TTC549 (cell line): ENCODE results near the gene KMT2A.
A peak's percentile ranks its signal among the peaks of the same experiment; 100 is the strongest.

Experiments used
- FAIRE-seq: peaks from 2 replicates; lab custom pipeline; 2012; peaks lifted over from hg19 to GRCh38; lab: Jason Lieb, UNC

Gene KMT2A

DNA sequence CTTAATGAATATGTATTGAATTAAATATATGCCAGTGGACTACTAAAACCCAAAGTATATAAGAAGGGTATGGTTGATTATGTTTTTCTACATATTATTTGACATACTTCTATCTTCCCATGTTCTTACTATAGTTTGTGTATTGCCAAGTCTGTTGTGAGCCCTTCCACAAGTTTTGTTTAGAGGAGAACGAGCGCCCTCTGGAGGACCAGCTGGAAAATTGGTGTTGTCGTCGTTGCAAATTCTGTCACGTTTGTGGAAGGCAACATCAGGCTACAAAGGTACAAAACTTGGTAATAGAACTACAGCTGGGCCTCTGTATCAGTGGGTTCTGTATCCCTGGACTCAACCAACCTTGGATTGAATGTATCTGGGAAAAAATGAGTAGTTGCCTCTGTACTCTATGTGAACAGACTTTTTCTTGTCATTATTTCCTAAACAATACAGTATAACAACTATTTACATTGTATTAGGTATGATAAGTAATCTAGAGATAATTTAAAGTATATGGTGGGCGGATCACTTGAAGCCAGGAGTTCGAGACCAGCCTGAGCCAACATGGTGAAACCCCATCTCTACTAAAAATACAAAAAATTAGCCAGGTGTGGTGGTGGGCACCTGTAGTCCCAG, 52.3 kb downstream of the KMT2A start:
- FAIRE-seq = peak; percentile 94

DNA sequence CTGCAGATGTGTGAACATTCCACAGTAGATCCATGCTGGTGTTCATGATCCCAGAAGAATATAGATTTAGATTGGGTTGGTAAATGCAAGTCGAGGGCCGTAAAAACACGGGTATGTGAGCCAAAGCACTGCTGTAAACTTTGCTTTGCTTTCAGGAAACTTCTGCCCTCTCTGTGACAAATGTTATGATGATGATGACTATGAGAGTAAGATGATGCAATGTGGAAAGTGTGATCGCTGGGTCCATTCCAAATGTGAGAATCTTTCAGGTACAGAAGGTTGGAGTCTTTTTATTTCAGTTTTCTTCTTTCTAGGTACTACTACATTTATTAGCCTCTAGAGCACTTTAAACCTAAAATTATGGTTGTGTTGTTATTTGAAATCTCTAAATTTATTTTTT, 54.7 kb downstream of the KMT2A start:
- FAIRE-seq = no peak

DNA sequence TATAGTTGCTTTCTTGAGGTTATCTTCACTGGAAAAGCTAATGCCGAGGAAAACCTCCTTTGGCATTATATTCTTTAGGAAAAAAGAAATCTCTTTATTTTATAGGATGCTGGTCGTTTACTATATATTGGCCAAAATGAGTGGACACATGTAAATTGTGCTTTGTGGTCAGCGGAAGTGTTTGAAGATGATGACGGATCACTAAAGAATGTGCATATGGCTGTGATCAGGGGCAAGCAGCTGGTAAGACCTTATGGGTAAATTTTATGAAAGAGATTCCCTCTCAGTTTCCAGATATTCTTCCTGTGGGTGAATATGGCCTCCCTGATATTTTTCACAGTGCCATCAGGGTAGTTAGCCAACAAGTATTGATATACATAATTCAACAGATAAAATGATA, 61.5 kb downstream of the KMT2A start:
- FAIRE-seq = no peak

DNA sequence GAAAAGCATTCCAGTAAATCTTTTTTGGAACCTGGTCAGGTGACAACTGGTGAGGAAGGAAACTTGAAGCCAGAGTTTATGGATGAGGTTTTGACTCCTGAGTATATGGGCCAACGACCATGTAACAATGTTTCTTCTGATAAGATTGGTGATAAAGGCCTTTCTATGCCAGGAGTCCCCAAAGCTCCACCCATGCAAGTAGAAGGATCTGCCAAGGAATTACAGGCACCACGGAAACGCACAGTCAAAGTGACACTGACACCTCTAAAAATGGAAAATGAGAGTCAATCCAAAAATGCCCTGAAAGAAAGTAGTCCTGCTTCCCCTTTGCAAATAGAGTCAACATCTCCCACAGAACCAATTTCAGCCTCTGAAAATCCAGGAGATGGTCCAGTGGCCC, 66.9 kb downstream of the KMT2A start:
- FAIRE-seq = no peak

DNA sequence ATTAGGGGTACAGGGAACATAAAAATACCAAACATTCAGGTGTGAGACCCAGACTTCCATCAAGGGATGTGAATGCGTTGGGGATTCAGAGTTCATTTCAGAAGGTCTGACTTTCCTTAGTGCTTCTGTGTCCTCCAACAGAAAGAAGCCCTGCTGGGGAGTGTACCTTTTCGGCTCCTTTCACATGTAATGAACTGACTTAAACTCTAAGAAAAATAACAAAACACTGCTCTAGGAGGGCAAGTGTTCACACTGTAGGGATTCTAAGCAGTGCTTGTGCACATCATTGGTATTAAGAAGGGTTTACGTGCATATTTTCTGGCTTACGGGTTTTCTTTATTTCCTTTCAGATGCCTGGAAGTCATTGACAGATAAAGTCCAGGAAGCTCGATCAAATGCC, 75.3 kb downstream of the KMT2A start:
- FAIRE-seq = no peak

DNA sequence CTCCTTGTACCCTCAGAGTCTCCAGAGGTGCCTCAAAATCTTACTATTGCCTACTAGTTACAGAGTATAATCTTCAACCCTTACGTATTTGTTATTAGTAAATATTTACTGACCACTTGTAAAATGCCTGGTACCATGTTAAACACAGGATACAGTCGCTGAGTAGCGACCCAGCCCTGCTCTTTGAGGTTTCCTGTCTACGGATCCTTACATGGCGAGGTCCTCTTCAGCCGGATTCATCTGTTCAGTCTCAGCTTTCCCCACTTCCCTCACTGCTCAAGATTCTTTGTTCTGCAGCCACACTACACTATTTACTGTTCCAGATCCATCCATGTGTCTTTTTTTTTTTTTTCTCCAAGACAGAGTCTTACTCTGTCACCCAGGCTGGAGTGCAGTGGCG, 77.8 kb downstream of the KMT2A start:
- FAIRE-seq = no peak

DNA sequence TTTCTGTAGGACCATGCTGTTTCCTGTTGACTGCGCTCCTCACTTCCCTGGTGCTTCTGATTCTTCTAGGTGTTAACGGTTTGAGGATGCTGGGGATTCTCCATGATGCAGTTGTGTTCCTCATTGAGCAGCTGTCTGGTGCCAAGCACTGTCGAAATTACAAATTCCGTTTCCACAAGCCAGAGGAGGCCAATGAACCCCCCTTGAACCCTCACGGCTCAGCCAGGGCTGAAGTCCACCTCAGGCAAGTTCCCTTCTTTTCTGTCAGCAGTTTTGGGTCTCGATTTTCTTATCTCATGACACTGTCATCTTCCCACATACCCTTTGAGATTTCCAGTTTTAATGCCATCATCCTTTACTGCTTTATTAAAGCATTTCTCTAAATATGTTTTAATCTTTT, 83.3 kb downstream of the KMT2A start:
- no peak for FAIRE-seq

DNA sequence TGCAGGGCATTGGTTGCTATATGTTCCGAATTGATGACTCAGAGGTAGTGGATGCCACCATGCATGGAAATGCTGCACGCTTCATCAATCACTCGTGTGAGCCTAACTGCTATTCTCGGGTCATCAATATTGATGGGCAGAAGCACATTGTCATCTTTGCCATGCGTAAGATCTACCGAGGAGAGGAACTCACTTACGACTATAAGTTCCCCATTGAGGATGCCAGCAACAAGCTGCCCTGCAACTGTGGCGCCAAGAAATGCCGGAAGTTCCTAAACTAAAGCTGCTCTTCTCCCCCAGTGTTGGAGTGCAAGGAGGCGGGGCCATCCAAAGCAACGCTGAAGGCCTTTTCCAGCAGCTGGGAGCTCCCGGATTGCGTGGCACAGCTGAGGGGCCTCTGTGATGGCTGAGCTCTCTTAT, 85.6 kb downstream of the KMT2A start:
- no peak for FAIRE-seq

DNA sequence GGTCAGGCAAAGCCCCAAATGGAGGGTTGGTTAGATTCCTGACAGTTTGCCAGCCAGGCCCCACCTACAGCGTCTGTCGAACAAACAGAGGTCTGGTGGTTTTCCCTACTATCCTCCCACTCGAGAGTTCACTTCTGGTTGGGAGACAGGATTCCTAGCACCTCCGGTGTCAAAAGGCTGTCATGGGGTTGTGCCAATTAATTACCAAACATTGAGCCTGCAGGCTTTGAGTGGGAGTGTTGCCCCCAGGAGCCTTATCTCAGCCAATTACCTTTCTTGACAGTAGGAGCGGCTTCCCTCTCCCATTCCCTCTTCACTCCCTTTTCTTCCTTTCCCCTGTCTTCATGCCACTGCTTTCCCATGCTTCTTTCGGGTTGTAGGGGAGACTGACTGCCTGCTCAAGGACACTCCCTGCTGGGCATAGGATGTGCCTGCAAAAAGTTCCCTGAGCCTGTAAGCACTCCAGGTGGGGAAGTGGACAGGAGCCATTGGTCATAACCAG, 86.3 kb downstream of the KMT2A start:
- FAIRE-seq = no peak

DNA sequence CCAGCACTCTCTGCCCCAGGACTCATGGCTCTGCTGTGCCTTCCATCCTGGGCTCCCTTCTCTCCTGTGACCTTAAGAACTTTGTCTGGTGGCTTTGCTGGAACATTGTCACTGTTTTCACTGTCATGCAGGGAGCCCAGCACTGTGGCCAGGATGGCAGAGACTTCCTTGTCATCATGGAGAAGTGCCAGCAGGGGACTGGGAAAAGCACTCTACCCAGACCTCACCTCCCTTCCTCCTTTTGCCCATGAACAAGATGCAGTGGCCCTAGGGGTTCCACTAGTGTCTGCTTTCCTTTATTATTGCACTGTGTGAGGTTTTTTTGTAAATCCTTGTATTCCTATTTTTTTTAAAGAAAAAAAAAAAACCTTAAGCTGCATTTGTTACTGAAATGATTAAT, 88.1 kb downstream of the KMT2A start:
- FAIRE-seq = no peak

DNA sequence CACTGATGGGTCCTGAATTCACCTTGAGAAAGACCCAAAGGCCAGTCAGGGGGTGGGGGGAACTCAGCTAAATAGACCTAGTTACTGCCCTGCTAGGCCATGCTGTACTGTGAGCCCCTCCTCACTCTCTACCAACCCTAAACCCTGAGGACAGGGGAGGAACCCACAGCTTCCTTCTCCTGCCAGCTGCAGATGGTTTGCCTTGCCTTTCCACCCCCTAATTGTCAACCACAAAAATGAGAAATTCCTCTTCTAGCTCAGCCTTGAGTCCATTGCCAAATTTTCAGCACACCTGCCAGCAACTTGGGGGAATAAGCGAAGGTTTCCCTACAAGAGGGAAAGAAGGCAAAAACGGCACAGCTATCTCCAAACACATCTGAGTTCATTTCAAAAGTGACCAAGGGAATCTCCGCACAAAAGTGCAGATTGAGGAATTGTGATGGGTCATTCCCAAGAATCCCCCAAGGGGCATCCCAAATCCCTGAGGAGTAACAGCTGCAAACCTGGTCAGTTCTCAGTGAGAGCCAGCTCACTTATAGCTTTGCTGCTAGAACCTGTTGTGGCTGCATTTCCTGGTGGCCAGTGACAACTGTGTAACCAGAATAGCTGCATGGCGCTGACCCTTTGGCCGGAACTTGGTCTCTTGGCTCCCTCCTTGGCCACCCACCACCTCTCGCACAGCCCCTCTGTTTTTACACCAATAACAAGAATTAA, 88.6 kb downstream of the KMT2A start:
- FAIRE-seq = no peak

DNA sequence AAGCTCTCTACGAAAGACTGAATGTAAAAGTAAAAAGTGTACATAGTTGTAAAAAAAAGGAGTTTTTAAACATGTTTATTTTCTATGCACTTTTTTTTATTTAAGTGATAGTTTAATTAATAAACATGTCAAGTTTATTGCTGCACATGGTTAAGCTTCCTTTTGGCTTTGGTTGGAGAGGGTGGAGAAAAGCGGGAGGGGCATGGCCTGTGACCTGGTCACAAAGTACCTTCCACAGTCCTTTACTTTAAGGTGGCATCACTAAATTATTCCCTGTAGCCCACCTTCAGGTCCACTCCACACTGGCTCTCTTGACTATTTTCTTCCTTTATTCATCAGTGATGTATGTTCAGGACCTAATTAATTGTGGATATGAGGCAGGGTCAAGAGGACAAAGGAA, 90.4 kb downstream of the KMT2A start:
- FAIRE-seq = no peak

DNA sequence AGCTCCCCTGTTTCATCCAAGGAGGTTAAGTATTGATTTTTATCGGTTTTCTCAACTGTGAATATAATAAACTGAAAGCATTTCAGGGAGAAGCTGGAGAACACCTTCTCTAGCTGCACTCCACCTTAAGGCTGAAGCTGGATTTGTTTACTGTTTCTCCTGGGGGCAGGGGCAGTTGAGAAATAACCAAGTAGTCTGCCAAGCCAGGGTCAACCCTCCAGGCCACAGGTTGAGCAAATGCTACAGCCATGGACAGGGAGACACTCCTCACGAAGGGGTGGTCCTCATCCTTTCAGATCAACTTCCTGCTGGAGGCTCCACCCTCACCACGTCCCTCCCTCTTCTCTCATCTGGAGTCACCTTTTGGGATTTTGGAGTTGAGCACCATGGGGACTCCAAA, 90.8 kb downstream of the KMT2A start, which contains the start of gene TTC36:
Gene TTC36, plus strand, starts transcription at position 366 of the 400 bp plus-strand sequence. Its CDS starts 21 bp downstream, at position 387.
- FAIRE-seq = no peak

DNA sequence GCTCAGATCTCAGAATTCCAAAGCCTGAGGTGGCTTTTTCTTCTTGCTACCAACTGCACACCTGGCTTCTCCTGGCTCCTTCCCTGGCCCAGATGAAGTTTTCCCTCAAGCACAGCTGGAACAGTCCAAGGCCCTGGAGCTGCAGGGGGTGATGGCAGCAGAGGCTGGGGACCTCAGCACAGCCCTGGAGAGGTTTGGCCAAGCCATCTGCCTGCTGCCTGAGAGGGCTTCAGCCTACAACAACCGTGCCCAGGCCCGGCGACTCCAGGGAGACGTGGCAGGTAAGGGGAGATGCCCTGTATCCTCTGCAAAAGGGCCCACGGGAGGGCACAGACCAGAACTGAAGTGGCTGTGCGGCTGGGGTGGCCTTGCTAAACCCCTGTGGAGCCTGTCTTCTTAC, 92.2 kb downstream of the KMT2A start:
- no peak for FAIRE-seq

DNA sequence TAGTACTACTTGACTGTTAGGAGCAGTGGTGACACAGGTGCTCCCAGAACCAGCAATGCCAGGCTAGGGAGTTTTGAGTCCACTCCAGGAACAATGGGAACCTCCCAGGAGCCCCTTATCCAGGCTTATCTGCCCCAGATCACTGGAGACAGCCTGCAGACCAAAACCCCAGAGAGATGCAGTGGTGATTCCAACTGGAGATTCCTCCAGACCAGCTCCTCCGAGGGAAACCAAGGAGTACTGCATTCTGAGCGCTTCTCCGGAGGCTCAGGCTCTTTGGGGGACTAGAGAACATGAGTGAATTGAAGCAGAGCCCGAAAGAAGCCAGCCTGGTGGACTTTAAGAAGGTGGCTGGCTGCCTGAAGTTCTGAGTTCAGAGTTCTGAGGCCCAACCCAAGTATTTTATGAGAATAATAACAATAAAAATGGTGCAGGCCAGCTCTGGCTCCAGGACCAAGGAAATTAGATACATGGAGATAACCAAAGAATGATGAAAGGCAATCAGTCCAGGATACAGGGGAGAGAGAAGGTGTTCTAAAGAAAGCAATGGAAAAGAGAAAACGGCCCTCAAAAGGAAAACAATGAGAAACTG, 93.4 kb downstream of the KMT2A start:
- FAIRE-seq = no peak

DNA sequence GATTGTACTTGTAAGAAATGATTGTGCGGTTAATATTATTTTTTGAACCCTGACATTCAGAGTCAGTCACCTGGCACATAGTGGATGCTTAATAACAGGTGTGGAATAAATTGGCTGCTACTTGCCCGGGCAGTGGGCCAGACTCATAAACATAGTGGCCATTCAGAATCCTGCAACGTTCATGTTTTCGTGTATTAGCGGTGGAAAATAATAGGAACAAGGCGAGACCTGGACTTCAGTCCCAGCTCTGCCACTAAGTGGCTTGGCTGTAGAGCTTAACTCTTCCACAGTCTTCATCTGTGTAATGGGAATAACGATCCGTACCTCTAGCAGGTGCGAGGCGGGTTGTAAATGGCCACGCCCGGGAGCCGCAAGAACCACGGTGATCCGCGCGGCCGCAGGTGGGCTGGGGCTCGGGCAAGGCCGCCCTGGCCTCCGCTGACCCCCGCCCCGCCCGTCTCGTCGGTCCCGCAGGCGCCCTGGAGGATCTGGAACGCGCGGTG, 93.9 kb downstream of the KMT2A start:
- FAIRE-seq = no peak

DNA sequence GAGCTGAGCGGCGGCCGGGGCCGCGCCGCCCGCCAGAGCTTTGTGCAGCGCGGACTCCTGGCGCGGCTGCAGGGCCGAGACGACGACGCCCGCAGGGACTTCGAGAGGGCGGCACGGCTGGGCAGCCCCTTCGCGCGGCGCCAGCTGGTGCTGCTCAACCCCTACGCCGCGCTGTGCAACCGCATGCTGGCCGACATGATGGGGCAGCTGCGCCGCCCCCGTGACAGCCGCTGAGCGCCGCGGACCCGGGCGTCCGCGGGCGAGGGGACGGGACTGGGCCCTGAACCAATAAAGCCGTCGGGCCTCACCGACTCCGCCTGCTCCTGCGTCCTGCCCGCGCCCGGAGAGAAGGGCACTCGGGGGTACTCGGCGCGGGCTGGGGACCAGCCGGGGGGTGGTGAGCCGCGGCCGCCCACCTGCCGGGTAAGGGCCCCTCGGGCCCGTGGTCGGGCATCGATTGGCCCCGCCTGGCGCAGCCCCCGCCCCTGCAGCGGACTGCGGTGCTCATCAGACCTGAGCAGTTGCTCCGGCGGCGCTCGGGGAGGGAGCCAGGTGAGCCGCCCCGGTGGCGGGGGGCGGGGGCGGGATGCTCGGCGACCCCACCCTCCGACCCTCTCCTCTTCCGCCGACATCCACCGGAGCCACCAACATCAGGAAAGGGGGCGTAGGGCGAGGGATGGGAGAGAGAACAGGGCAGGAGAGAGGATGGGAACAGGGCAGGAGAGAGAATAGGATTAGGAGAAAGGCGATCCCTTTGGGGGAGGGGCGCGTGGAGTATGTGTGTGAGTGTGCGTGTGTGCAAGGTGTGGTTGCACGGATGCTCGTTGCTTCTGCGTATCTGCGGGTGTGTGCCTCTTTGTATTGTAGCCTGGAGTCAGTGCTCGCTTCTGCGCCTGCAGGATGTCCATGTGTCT, 94.6 kb downstream of the KMT2A start, which contains the start of gene TMEM25:
Gene TMEM25, plus strand, starts transcription at position 510 of the 914 bp plus-strand sequence. CDS start 610 bp downstream, outside the sequence.
- no peak for FAIRE-seq

DNA sequence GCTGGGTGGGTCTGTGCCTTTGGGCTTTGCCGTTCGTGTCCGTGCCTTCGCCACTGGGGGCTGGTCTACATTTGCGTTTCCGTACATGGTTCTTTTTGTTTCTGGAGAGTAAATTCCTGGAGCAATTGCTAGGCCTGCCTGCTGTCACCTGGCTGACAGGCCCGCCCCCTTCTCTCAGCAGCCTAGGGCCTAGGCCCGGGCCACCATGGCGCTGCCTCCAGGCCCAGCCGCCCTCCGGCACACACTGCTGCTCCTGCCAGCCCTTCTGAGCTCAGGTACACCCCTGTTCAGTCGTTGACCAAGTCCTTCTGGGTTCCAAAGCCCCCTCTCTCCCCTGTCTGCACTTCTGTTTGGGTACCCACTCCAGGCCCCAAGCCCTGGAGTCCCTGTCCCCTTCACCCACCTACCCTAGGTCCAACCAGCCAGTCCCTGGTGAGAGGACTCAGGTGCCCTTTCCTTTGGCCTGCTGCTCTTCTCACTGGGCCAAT, 95.3 kb downstream of the KMT2A start:
- FAIRE-seq = no peak

DNA sequence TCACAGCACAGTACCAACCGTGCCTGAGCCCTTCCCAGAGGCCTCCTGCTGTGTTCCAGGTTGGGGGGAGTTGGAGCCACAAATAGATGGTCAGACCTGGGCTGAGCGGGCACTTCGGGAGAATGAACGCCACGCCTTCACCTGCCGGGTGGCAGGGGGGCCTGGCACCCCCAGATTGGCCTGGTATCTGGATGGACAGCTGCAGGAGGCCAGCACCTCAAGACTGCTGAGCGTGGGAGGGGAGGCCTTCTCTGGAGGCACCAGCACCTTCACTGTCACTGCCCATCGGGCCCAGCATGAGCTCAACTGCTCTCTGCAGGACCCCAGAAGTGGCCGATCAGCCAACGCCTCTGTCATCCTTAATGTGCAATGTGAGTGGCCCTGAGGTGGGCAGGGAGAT, 95.8 kb downstream of the KMT2A start:
- no peak for FAIRE-seq

DNA sequence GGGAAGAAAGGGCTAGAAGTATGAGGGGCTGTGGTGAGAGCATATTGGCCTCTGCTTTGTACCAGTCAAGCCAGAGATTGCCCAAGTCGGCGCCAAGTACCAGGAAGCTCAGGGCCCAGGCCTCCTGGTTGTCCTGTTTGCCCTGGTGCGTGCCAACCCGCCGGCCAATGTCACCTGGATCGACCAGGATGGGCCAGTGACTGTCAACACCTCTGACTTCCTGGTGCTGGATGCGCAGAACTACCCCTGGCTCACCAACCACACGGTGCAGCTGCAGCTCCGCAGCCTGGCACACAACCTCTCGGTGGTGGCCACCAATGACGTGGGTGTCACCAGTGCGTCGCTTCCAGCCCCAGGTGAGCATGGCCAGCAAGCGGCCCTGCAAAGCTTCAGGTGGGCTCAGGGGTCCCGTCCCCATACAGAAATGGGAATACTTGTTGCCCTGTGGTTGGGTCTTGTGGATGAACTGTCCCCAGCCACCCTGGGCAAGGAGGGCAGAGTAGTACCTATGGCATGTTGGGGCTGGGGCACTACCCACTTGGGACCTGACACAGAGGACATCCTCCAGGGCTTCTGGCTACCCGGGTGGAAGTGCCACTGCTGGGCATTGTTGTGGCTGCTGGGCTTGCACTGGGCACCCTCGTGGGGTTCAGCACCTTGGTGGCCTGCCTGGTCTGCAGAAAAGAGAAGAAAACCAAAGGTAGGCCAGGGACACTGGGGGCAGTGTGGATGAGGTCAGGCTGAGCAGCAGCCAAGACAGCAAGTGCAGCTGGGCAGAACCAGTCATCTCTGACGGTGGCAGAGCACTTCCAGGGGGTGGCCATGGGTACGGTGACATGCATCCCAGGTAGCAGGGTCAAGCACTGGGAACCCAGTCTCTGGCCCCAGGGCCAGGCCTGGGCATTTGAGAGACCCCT, 96.8 kb downstream of the KMT2A start:
- no peak for FAIRE-seq
